Esophagus mucosa (tissue), 1 donor: ENCODE results near the gene FDXACB1. TPM values are rescaled to one million over a fixed set of nuclear protein-coding genes. Genes with fewer than 3 reads are reported as not detected.
A peak's percentile ranks its signal among the peaks of the same experiment; 100 is the strongest.

Source experiments
- ATAC-seq: fragments of 200-7000 bp; cut with Tn5 transposase; one replicate; pipeline ENCODE4 v1.9.1; 2020
- total RNA-seq: library from RNA; stranded (reverse); gene quantifications from one replicate; pipeline ENCODE4 v1.2.4, GENCODE V29; 2023
- donor health status: DM: yes; HTN: yes; CAD: no.

The FDXACB1 gene, protein sequence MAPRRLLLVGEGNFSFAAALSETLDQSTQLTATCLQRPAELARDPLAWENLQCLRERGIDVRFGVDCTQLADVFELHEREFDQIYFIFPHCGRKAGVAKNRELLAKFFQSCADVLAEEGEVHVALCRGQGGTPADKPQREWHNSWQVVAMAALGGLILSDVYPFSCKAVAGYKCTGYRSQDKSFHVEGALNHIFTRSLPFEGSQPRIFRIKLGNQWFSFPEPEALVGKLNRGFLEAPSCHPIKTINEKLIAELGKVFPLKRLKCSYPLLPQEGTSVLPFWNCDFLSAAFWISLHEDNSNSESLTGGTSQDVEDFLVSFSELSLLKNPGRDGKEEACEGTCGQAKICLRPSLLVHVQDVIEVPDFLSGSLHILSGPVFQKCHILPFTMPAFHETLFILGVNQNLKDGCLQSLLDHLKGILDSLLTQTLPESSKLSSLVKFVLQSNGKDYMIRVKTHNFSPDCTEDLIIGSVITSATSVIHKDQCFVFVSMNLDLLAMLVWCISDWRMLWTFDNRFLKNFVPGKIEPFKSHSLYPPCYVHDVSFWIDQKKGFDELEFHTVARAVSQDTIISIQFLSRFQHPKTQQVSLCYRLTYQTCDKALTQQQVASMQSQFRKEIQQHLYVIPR
- 1.8 TPM for total RNA-seq

- ATAC-seq, result peak; percentile 95
Observed at GRCh38 chr11:111878849-111879636, at the start of gene FDXACB1, which contains the start of gene CFAP68. Gene FDXACB1 (minus strand): TSS chr11:111879165. CDS start chr11:111879132, 33 bp downstream. Gene CFAP68 (plus strand): TSS chr11:111879541. CDS start chr11:111879561, 20 bp downstream.

DNA sequence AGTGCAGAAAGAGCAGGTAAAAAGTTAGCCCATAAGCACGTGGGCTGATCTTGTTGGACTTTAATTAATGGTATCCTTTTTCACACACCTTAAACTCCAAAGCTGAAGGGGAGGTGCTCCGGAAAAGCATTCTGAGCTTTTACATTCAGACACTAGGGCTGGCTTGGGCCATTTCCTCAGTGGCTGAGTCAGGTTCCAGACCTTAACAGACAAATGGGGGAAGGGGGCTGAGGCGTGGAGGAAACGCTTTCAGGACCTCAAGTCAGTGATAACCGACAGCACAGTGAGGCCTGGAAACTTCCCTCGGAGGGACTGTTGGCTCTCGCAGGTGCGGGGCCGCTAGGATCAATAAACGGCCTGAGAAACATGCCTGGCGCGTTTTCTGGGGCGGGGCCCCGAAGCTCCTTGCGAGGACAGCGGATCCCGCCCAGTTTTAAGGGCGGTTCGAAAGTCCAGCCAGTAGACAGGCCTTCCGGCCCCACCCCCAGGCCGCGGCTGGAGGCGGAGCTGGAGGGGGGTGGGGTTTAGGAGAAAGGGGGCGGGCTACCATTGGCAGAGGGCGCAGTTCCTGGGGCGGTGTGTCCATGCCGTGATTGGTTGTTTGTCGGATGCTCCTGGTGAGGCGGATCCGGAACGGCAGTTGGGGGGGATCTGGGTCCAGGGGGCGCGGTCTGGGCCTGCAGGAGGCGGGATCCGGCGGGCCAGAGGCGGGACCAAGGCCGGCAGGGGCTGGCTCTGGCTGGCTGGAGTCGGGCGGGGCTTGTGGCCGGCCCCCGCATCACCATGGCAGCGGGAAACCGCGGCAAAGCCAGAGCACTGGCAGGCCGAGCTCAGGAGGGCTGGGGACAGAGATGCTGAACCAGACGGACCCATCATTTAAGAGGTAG, 47.8 kb upstream of the FDXACB1 start:
- ATAC-seq, result peak; percentile 98

GRCh38 chr11:111925953-111926352, 47.0 kb upstream of the FDXACB1 start:
- ATAC-seq, result no peak

- no peak for ATAC-seq
Observed at GRCh38 chr11:111923951-111924350, 45.0 kb upstream of the FDXACB1 start.

DNA sequence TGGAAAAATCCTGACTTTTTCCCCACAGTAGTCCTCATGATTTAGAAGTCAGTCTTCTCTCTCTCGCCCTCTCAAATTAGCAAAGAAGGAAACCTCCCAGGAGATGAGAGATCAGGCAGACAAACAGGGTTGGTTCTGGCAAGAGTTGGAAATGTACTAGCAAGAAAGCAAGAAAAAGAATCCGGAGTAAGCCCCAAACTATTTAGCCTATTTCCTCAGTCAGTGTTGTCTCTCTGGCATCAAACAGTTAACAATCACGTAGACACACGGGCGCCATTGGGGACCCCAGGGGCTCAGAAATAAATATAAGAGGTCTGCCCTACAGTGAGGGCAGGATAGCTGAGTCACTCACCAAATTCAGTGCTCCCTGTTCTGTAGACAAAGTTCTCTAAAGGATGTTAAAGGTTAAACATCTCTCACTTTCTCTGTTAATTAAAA, 44.4 kb upstream of the FDXACB1 start:
- ATAC-seq, result no peak

DNA sequence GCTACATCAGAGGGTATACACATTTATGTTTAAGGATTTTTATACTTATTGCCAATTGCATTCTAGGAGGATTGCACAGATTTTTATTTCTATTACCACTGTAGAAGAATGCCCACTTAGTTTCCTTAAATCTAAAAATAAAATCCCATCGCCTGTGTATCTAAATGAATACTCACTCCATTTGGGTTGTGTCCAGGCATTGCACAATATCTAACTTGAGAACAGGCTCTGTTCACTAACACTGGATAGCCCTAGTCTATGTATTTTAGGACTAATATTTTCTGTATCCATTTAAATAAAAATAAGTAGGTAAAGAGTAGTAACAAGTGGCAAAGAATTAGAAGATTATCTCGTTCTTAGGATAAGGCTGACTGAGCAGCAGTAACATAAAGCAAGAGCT, 43.8 kb upstream of the FDXACB1 start:
- ATAC-seq, result no peak

- no peak for ATAC-seq
Observed at GRCh38 chr11:111921541-111922230, 42.7 kb upstream of the FDXACB1 start.

DNA sequence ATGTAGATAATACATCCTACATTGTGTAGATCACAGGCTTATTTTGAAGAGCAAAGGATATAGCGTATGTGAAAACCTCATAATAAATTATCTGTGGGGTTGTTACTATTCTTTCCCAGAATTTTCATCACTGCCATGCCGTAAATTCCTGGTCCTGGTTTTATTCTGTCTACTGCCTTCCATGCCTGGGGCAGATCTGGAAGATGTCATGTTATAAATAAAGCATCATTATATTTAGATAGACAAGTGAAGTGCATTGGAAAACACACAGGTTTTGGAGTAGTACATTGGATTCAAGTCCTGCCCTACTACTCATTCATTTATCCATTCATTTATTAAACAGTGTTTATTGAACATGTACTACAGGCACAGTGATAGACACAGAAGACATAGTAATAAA, 41.9 kb upstream of the FDXACB1 start:
- no peak for ATAC-seq

DNA sequence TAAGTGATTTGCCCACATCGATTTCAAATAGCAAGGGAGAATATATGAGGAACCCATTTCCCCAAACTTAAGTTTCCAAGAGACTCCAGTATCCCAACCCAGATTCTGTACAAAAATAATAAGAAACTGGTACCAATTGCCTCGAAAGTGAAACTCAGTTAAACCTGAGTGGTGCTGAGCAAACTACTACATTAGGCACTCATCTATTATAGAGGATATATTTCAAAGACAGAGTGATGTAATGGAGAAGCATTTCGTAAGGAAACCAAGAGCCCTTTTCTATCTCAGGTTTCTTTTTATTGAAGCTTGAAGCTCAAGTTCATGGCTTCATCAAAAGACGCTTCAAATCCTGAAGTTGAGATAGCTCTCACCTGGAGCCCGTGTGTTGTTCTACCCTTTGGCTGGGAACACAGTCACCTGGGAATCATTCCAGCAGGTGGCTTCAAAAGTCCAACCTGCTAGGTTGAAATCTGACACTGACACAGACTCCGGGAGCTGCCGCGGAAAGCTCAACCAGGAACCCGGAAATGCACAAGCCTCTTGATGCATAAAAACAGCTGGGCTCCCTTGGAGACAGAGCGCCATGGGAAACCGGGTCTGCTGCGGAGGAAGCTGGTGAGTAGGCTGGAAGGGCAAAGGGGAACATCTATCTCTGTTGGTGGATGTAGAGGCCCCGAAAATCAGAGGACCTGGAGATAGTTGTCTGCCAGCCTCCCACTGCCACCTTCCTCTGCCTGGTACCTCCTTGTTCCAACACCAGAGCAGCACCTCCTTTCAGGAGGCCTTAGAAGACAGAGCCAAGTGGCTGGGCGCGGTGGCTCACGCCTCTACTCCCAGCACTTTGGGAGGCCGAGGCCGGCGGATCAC, 39.7 kb upstream of the FDXACB1 start, which contains the start of gene C11orf52:
C11orf52 (plus strand) TSS at position 524 of the 867 bp plus-strand sequence; CDS start at position 584, 60 bp downstream.
- peak; percentile 88 for ATAC-seq

DNA sequence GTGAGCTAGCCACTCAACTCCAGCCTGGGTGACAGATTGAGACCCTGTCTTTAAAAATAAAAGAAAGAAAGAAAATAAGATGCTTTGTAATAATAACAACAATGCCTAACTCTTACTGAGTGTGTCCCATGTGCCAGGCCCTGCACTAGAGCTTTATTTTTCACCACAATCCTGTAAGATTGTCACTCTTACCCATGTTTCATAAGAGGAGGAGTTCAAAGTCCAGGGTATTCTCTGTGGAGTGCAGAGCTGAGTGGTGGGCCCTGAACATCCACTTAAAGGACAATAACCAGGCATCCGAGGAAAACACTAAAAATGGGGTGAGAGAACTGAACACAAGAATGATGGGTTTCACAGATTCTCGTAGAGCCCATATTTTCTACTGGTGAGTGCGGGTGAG, 38.8 kb upstream of the FDXACB1 start:
- no peak for ATAC-seq

GRCh38 chr11:111917312-111917711, 38.3 kb upstream of the FDXACB1 start:
- ATAC-seq, result no peak

DNA sequence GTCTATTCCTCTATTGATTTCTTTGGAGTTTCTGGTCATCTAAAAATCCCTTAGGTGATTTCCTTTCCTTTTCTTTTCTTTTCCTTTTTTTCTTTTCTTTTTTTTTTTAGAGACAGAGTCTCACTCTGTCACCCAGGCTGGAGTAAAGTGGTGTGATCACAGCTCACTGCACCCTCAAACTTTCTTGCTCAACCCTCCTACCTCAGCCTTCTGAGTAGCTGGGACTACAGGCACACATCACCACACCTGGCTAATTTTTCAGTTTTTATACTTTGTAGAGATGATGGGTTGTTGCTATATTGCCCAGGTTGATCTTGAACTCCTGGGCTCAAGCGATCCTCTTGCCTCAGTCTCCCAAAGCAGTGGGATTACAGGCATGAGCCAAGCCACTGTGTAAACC, 37.8 kb upstream of the FDXACB1 start:
- no peak for ATAC-seq

GRCh38 chr11:111913997-111914396, 35.0 kb upstream of the FDXACB1 start:
- no peak for ATAC-seq

DNA sequence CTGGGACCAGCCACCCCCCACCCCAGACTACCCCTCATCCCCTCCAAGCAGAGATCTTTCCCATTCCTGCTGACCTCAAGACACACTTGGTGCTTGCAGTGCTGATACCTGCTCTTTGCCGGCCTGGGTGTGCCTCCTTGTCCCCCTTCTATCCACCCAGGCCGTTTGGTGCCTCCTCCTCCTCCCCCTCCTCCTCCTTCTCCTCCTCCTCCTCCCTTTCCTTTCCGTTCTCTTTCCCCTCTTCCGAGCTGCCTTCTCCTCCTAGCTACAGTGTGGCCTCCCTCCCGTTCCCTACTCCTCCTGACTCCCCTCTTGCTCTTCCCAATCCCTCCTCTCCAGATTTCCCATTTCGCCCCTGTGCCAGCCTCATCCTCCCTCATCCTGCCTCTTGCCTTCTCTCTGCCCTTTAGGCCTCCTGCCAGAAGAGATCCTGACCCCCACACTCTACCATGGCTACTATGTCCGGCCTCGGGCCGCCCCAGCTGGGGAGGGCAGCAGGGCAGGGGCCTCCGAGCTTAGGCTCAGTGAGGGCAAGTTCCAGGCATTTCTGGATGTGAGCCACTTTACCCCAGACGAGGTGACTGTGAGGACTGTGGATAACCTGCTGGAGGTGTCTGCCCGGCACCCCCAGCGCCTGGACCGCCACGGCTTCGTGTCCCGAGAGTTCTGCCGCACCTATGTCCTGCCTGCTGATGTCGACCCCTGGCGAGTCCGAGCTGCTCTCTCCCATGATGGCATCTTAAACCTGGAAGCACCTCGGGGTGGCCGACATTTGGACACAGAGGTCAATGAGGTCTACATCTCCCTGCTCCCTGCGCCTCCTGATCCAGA, 34.3 kb upstream of the FDXACB1 start:
- no peak for ATAC-seq

- ATAC-seq, result peak; percentile 2
Observed at GRCh38 chr11:111912535-111912934, 33.6 kb upstream of the FDXACB1 start, which contains the start of gene HSPB2. Gene HSPB2 (plus strand): TSS chr11:111912734. CDS start chr11:111912830, 96 bp downstream.

GRCh38 chr11:111911563-111912401, 32.8 kb upstream of the FDXACB1 start, which contains the start of gene CRYAB:
Gene CRYAB (minus strand): TSS chr11:111911770. CDS start chr11:111911724, 46 bp downstream.
- ATAC-seq, result peak; percentile 89

DNA sequence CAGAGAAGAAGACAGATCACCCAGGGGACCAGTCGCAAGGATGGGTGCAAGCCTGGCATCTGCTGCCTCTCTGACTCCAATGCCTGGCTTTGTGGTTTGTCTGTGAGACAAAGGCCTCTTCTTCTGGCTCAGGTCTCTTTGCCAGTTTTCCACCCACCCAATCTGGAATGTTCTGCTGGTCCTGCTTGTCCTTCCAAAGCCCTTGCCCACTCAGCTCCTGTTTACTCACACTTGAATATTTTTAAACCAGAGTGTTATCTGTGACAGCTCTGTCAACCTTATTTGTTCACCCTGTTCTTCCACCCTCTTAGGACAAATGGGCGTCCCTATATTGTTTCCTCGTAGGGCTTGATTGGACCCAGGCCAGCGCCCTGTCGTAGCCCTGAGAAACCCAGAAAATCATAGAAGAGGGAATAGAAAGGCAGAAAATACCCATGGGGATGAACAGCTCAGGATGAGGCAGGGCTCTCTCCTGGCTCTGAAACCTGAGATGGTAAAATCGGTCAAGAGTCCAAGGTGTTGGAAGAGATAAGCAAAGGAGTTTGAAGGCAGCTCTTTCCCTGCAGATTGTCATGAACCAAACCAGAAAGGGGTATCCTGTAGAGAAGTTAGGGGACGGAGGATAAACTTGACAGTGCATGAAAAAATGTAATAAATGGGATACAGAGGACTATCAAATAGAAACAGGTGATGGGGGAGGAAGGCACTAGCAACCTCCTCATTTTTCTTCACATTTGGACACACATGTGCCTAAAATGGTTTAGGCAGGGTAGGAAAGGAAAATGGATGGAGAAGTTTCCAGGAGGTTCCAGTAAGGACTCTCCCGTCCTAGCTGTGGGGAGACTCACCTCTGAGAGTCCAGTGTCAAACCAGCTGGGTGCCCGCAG, 32.0 kb upstream of the FDXACB1 start:
- peak; percentile 16 for ATAC-seq
